HL-60 (cell line): ENCODE measurements around the gene PNO1.
A peak's percentile ranks its signal among the peaks of the same experiment; 100 is the strongest.
"Not testable (repeated sequence)": the region's sequence is repeated elsewhere in the genome, so short reads cannot be mapped to it uniquely, and the experiment has no call there.

Experiments used
- DNase-seq, 2 experiments: peaks; one replicate each; pipeline ENCODE4 v3.0.0-alpha.2; 2010 to 2020; ENCODE audit warnings: low read depth in 1 of 2, low spot score in 1 of 2
- H3K27ac ChIP-seq: fragments of 250-450 bp; sonication (Bioruptor Pico); replicated peaks from 2 replicates; pipeline ENCODE4 v1.5.1; 2020; ENCODE audit warnings: mild to moderate bottlenecking, moderate library complexity
- H3K27me3 ChIP-seq: fragments of 250-450 bp; sonication (Bioruptor Pico); 2 replicates; pipeline ENCODE4 v1.5.1; 2021; ENCODE audit warnings: mild to moderate bottlenecking, moderate library complexity; ENCODE audit not compliant: insufficient read depth, poor library complexity, severe bottlenecking
- H3K4me3 ChIP-seq: replicated peaks from 2 replicates; pipeline ENCODE4 v1.5.1; 2011; ENCODE audit warnings: mild to moderate bottlenecking, control low read depth, low read length; ENCODE audit not compliant: insufficient read depth
- GABPA ChIP-seq: IDR thresholded peaks from 2 replicates; pipeline ENCODE4 v1.6.1; 2012; ENCODE audit warnings: low read depth
- POLR2AphosphoS5 ChIP-seq: IDR thresholded peaks from 2 replicates; pipeline ENCODE4 v1.6.1; 2012; ENCODE audit warnings: low read depth
- SPI1 ChIP-seq: IDR thresholded peaks from 2 replicates; pipeline ENCODE4 v1.6.1; 2012; ENCODE audit warnings: low read depth, mild to moderate bottlenecking, borderline replicate concordance
- TF ChIP-seq, protein P1 (sequence below): IDR thresholded peaks from 2 replicates; pipeline ENCODE4 v1.6.1; 2012; ENCODE audit warnings: low read depth; ENCODE audit not compliant: insufficient replicate concordance
- TF ChIP-seq, protein P2 (sequence below): IDR thresholded peaks from one replicate; pipeline ENCODE4 v1.5.1; 2011; ENCODE audit warnings: low read length, control low read depth, inconsistent platforms; ENCODE audit not compliant: insufficient read depth

PNO1 gene

DNA sequence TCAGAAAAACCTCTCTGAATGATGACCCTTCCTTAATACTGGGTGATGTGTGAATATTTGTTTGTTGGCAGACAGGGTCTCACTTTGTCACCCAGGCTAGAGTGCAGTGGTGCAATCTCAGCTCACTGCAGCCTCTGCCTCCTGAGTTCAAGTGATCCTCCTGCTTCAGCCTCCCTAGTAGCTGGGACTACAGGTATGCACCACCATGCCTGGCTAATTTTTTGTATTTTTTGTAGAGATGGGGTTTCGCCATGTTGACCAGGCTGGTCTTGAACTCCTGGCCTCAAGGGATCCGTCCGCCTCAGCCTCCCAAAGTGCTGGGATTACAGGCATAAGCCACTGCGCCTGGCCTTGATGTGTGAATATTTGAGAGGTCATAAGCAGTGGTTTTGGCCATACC lies 17.5 kb downstream of the PNO1 start:
- H3K27ac ChIP-seq, DNase-seq, H3K27me3 ChIP-seq, H3K4me3 ChIP-seq: not testable (repeated sequence)
- TF ChIP-seq POLR2AphosphoS5 = 0 out of 2 replicates have a peak, but pooled peaks have one; percentile 15

DNA sequence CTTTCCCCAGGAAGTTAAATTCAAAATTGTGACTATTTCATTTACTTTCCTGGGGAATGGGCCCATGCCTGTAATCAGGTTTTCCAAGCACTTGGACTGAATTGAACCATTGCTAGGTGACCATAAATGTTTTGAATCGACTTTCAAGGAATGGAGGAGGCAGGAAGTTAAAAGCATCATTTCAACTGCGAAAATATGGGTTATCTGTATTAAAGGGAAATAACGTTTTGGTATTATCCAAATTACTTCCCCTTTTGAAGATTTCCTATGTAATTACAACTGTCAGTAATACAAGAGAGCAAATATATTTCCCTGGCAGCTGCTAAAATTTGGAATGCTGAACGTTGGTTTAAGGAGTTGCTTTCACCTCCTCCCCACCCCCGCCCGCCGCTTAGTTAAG lies 19.0 kb downstream of the PNO1 start:
- Histone ChIP-seq H3K27me3 (no peaks in the 10 kb centered on the region), H3K4me3 (no peak overlapping the region), H3K27ac (peak overlapping the region; percentile 50)
- DNase-seq = no peak
- TF ChIP-seq SPI1 (no peak), POLR2AphosphoS5 (peak; percentile 13; the same call in 1 of the 2 replicates)

DNA sequence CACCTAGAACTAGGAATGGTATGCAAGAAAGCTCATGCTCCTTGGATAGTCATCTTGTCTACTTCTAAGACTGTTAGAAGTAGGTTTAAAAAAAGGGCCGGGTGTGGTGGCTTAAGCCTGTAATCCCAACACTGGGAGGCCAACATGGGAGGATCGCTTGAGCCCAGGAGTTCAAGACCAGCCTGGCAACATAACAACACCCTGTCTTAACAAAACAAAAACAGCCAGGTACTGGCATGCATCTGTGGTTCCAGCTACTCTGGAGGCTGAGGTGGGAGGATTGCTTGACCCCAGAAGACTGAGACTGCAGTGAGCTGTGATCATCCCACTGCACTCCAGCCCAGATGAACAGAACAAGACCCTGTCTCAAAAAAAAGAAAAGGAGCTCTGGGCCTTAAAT lies 19.9 kb downstream of the PNO1 start:
- H3K27ac ChIP-seq = peak overlapping the region; percentile 50
- H3K27me3 ChIP-seq = no peaks in the 10 kb centered on the region
- H3K4me3 ChIP-seq = no peak overlapping the region
- no peak for DNase-seq
- TF ChIP-seq SPI1 (no peak), GABPA (no peak), POLR2AphosphoS5 (no peak)
- TF ChIP-seq, protein P1, sequence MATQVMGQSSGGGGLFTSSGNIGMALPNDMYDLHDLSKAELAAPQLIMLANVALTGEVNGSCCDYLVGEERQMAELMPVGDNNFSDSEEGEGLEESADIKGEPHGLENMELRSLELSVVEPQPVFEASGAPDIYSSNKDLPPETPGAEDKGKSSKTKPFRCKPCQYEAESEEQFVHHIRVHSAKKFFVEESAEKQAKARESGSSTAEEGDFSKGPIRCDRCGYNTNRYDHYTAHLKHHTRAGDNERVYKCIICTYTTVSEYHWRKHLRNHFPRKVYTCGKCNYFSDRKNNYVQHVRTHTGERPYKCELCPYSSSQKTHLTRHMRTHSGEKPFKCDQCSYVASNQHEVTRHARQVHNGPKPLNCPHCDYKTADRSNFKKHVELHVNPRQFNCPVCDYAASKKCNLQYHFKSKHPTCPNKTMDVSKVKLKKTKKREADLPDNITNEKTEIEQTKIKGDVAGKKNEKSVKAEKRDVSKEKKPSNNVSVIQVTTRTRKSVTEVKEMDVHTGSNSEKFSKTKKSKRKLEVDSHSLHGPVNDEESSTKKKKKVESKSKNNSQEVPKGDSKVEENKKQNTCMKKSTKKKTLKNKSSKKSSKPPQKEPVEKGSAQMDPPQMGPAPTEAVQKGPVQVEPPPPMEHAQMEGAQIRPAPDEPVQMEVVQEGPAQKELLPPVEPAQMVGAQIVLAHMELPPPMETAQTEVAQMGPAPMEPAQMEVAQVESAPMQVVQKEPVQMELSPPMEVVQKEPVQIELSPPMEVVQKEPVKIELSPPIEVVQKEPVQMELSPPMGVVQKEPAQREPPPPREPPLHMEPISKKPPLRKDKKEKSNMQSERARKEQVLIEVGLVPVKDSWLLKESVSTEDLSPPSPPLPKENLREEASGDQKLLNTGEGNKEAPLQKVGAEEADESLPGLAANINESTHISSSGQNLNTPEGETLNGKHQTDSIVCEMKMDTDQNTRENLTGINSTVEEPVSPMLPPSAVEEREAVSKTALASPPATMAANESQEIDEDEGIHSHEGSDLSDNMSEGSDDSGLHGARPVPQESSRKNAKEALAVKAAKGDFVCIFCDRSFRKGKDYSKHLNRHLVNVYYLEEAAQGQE = no peak
- TF ChIP-seq, protein P2, sequence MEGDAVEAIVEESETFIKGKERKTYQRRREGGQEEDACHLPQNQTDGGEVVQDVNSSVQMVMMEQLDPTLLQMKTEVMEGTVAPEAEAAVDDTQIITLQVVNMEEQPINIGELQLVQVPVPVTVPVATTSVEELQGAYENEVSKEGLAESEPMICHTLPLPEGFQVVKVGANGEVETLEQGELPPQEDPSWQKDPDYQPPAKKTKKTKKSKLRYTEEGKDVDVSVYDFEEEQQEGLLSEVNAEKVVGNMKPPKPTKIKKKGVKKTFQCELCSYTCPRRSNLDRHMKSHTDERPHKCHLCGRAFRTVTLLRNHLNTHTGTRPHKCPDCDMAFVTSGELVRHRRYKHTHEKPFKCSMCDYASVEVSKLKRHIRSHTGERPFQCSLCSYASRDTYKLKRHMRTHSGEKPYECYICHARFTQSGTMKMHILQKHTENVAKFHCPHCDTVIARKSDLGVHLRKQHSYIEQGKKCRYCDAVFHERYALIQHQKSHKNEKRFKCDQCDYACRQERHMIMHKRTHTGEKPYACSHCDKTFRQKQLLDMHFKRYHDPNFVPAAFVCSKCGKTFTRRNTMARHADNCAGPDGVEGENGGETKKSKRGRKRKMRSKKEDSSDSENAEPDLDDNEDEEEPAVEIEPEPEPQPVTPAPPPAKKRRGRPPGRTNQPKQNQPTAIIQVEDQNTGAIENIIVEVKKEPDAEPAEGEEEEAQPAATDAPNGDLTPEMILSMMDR = no peak

DNA sequence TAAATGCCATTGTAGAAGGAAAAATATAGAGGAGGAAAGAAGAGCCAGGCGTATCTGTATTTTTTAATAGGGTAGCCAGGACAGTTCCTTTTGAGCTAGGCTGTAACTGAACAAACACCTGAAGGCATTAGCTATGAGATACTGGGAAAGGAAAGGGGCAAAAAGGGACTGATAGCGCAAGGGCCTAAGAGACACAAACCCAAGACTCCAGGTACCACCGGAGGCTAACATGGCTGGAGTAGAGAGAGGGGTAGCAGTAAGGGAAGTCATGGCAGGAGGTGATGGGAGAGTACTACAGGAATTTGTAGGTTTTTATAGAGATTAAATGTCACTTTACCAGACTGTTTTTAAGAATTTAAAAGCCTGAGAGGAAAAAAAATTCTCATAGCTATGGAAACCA lies 20.7 kb downstream of the PNO1 start:
- no peak for DNase-seq
- no peak overlapping the region for H3K4me3 ChIP-seq
- no peak overlapping the region for H3K27ac ChIP-seq
- TF ChIP-seq, protein P1 = no peak
- TF ChIP-seq GABPA = no peak
- no peak for TF ChIP-seq POLR2AphosphoS5
- no peak for TF ChIP-seq SPI1
- TF ChIP-seq, protein P2 = no peak
- H3K27me3 ChIP-seq = no peaks in the 10 kb centered on the region

DNA sequence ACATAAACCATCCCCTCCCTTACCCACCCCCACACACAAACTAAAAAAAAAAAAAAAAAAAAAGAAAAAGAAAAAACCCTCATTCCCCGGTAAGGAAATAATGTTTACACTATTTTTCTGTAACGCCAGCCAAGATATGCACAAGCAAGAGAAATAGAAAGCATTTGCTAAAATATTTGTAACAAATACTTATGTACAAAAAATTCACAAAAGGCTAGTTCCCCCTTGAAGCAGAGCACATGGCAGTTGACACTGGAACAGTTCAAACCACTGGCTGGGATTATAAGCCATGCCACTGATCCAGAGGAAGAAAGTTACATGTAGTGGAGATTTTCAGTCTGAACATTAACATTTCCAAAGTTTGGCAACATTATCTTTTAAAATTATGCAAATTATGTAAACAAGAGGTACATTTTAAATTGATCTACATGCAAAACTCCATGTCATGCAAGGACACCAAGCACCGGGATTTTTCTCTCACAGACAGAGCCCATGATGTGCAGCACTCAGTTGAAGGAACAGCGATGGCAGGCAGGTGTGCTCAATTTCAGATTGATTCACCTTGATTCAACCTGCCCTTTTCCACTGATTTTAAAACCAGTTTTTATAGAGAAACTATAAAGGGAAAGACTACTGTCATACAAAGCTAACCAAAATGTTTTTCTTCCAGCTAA lies 21.4 kb downstream of the PNO1 start:
- DNase-seq = no peak
- Histone ChIP-seq H3K27me3 (no peaks in the 10 kb centered on the region), H3K4me3 (no peak overlapping the region), H3K27ac (peak overlapping the region; percentile 12; the same call in 1 of the 2 replicates)
- TF ChIP-seq, protein P2 = no peak
- no peak for TF ChIP-seq GABPA
- TF ChIP-seq SPI1 = no peak
- TF ChIP-seq, protein P1 = no peak
- TF ChIP-seq POLR2AphosphoS5 = no peak
